NCI-H748 (cell line): ENCODE results near the gene DOCK2.

ENCODE experiments used
- DNase-seq: peaks from one replicate; lab custom pipeline; 2025; ENCODE audit not compliant: unreplicated experiment; lab: John Stamatoyannopoulos, UW

DOCK2 gene

DNA sequence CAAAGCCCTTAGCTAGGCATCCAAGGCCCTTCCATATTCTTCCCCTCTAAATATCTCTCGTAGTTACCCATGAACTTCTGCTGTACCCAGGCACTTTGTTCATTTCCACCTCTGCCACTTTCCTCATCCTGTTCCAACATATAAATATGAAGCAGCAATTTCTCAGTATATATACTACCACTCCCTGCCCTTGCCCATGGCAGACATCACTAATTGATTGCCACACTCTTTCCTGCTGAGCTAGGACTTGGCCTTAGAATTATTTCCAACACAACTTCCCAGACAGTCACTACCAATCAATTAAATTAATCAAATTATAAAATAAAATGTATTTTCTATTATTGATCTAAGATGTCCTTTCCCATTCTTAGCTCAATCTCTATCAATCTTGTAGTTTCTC, 334.7 kb downstream of the DOCK2 start:
- no peak for DNase-seq

GRCh38 chr5:169973056-169973455, 336.0 kb downstream of the DOCK2 start:
- no peak for DNase-seq

GRCh38 chr5:169974121-169974770, 337.2 kb downstream of the DOCK2 start:
- DNase-seq, result no peak

DNA sequence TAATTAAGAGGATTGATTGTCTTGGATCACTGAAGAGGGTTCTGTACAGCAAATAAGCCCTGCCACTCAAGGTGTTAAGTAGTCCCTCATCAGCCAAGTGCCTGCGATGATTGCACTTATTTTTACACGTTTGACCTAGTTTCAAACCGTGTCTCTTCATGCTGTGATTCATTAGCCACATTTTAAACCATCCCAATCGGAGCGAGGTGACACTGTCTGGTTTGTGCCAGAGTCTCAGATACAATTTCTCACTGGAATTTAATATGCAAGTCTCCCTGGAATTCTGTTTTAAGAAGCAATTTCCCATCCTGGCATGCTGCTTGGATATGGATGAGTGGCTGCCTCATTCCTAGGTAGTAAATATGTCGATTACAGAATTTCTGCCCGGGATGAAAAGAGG, 341.6 kb downstream of the DOCK2 start:
- DNase-seq, result no peak

GRCh38 chr5:169979871-169980270, 342.8 kb downstream of the DOCK2 start:
- no peak for DNase-seq

DNA sequence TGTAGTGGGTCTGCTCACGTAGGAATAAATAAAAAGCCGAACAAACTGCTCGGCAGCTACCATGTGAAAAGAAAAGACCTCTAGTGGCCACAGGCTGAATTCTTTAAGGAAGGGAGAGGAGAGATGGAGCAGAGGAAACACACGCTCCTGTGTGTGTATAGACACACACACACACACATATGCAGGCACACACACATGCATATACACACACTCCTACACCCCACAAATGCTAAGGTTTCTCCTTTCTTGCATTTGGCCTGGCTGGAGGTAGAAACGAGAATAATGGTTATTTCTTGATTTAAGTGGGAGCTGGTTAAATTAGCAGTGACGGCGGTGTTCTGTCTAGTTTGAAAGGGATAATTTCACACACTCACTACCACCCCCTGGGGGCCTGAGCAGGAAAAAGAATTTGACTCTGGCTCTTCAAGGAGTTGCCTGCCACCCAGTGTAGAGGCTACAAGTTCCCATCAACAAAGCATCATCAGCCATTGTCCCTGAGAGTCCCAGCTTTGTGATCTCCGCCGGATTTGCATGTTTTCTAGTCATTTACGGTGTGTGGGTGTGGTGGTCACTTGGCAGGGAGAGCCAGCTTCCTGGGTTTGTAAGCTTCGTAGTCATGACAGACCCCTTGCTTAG, 343.5 kb downstream of the DOCK2 start, which contains the start of gene INSYN2B:
INSYN2B (minus strand) TSS at position 78 of the 636 bp plus-strand sequence. CDS start 96,597 bp downstream, outside the sequence.
- DNase-seq, result peak; percentile 81

GRCh38 chr5:169988206-169988605, 351.1 kb downstream of the DOCK2 start:
- no peak for DNase-seq

DNA sequence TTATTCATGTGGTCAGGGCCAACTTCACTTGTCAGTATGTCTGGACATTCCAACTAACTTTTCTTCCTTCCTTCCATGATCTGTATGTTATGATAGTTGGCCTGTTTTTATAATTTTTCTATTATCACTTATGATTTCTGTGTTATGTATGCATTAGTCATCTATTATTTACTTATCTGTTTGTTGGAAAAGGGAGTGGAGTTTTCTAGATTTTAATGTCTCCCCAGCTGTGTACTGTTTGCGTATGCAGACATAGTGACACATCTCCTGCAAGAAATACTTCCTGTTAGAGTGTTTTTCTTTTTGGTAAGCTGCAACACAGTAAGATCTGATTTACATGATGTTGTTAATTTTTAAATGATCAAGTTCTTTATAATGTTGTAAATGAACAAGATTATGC, 351.9 kb downstream of the DOCK2 start:
- no peak for DNase-seq

DNA sequence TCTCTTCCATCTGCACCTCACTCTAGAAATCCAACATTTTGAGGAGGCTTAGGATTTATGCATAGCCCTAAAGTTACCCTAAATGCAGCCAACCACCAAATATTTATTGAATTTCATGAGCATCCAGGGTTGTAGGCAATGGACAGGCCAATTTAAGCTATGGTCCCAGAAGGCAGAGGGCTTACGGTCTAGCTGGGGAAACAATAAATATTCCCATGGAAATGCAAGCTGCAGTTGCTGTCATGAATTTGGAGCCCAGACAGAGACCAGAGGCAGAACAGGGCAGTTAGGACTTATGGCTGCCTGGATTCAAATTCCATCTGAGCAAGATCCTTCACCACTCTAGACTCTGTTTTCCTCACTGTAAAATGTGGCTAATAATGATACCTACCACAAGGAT, 352.3 kb downstream of the DOCK2 start:
- no peak for DNase-seq

DNA sequence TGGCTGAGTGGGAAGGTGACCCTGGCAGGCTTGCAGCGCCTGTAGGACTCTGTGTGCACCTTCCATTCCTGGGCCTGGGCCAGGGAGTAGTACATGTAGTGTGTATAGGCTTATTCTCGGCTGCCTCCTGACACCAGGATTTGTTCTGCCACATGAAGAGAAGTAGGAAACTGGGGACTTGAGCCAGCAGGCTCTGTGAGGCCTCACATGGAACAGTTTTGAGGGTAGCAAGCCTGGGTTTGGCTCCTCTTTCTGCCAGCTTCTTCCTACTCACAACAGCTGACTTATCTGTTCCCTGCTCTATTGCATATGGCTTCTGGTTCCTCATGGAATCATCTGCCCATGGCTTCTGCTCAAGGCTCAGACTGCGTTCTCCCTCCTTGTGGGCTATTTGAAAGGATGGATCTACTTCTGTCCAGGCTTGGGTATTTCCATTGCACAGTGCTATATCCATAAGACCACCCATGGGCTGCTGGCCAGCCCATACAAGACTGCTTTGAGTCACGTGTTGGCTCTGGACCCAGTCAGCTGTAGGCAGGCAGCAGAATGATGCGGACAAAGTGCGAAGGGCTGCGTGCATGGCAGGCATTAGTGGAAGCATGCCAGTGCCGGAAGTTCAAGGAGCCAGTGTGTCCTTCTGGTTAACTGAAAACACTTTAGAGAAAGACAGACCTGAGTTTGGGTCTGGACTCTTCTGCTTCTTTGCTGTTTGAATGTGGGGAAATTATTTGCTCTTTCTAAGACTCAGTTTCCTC, 354.2 kb downstream of the DOCK2 start:
- no peak for DNase-seq

DNA sequence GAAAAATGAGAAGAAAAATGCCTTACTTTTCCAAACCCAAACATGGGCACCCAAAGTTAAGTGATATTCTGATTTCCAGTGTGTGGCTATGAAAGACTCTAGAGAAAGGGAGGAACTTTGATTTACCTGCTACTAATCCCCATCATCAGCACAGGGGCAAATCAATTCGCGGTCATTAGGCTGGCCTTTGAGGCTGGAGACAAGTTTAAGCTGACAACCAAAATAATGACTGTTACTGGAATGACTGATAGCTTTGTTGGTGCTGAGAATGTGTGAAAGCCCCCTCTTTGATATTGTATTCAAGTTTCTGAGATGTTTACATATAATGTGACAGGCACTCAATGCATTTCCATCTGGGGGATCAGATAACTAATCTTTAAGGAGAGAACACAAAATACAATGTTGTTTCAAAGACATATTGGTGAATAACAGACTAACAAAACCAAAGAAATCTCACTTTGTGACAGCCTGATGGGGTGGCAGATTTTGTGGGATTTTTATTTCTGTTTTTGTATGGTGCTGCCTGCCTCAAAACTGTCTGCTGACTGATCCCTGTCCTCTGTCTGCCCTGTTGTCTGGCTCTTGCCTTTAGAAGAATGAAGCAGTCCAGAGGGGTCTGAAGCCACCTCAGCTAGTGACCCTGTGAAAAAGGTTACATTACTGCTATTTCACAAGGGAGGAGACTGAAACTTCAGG, 355.9 kb downstream of the DOCK2 start:
- DNase-seq, result no peak

DNA sequence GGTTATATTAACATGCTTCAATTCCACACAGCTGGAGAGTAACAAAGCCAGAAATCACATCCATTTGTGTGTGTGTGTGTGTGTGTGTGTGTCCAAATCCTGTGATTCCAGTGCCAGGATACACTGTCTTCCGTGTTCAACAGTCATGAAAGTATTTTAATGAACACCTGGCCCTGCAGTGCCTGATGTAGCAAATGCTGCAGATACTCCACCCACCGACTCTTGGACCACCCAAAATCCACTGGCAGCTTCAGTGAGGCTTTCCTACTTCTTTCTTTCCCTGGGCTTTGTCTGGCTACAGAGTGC, 356.4 kb downstream of the DOCK2 start:
- no peak for DNase-seq

DNA sequence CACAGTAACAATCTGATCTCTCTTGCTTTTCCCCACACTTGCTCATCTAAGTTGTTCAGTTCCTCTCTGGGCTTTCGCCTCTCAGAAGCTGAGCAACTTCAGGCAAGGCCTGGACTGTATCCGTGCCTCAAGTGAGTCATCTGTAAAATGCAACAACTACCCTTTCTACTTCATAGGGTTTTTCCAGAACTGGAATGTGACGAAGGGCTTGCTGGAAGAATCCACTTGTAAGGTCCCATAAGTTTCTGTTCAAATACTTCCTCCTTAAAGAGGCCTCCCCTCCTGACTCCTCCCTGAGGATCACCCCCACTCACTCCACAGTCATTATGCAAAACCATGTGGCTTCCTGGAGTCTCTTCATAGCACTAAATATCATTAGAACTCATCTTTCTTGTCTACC, 360.7 kb downstream of the DOCK2 start:
- no peak for DNase-seq

DNA sequence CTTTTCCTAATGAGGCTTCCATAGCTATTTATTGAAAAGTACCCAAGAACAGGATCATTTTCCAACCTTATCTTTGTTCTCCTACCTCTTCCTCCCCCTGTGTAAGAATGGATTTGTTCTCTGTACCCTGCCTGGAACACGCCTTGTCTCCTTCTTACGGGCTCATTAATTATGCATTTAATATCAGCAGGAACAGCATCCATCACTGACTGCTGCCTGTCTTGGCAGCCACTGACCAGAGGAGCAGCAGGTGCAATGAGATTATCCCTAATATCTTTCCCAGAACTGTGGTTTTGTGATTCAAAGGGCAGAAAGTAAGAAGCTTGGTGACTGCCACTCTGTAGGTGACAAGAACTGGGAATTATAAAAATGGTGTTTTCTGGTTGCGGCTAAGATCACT, 362.5 kb downstream of the DOCK2 start:
- DNase-seq, result no peak

- DNase-seq, result no peak
These were observed 363.1 kb downstream of the DOCK2 start for GRCh38 chr5:170000155-170000554.

DNA sequence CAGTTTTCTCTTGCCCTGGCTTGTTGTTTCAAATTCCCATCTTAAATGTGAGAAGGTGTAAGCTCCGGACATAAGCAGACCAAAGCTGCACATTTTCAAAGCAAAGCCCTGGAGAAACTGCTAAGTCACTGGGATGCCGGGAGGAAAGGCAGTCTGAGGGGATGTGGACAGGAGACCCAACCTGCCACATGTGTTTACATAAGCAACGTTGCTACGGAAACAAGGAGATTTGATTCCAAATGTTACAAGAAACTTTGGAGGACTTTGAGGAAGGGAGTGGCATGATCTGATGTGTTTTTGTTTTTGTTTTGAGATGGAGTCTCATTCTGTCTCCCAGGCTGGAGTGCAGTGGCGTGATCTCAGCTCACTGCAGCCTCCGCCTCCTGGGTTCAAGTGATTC, 368.9 kb downstream of the DOCK2 start:
- DNase-seq, result peak; percentile 34

DNA sequence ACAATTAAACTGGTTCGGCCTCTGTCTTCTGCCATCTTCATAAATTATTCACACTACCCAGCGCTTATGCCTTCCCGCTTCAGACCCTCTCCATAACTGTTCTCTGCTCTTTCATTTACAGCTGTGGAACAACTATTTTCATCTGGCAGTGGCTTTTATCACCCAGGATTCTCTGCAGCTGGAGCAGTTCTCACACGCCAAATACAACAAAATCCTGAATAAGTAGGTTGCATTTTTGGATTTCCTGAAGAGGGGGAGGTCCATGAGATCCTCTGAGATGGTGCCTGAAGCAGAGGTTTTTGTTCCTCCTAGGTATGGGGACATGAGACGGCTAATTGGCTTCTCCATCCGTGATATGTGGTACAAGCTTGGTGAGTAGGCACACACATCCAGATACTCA, 371.3 kb downstream of the DOCK2 start:
- no peak for DNase-seq

GRCh38 chr5:170010595-170010994, 373.5 kb downstream of the DOCK2 start:
- DNase-seq, result no peak

- no peak for DNase-seq
These were observed 374.7 kb downstream of the DOCK2 start for GRCh38 chr5:170011751-170012150.

GRCh38 chr5:170012622-170013021, 375.5 kb downstream of the DOCK2 start:
- DNase-seq, result no peak

DNA sequence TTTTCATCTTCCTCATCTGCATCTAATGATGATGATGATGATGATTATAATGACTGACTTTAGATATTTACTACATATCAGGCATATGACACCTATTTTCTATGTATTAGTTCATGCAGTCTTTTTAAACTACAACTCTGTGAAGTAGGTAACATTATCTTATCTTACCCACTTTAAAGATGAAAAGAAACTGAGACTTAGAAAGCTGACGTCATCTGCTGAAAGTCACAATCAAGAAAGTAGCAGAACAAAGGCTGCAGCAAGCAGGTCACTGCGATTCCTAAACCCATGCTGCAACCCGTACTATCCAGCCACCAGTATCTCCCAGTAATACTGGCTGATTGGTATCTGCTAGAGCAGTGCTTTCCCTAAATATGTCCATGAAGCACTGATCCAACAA, 383.3 kb downstream of the DOCK2 start:
- no peak for DNase-seq

- DNase-seq, result no peak
These were observed 384.4 kb downstream of the DOCK2 start for GRCh38 chr5:170021506-170021905.
